Measurements from ENCODE around the gene EVL. TPM values are rescaled to one million over a fixed set of nuclear protein-coding genes. Genes with fewer than 3 reads are reported as not detected.
A peak's percentile ranks its signal among the peaks of the same experiment; 100 is the strongest.
"Not testable (repeated sequence)": the region's sequence is repeated elsewhere in the genome, so short reads cannot be mapped to it uniquely, and the experiment has no call there.

The EVL gene
- 37.3 and 45.7 TPM in 2 replicates for total RNA-seq

- no peak for DNase-seq (ENCODE audit: extremely low read depth, low read depth, low spot score)
These were observed at the start of gene EVL for GRCh38 chr14:100065111-100065871. EVL (plus strand) TSS chr14:100065422; CDS start chr14:100065501, 79 bp downstream.

GRCh38 chr14:100017553-100017952, 47.7 kb upstream of the EVL start:
- DNase-seq (ENCODE audit: extremely low read depth, low read depth, low spot score), result no peak

- no peak for DNase-seq (ENCODE audit: extremely low read depth, low read depth, low spot score)
These were observed 47.2 kb upstream of the EVL start for GRCh38 chr14:100018054-100018453.

- DNase-seq (ENCODE audit: extremely low read depth, low read depth, low spot score), result no peak
These were observed 46.7 kb upstream of the EVL start for GRCh38 chr14:100018482-100018881.

- no peak for DNase-seq (ENCODE audit: extremely low read depth, low read depth, low spot score)
These were observed 46.0 kb upstream of the EVL start for GRCh38 chr14:100019156-100019744.

- DNase-seq (ENCODE audit: extremely low read depth, low read depth, low spot score), result no peak
These were observed 44.6 kb upstream of the EVL start for GRCh38 chr14:100020629-100021028.

- no peak for DNase-seq (ENCODE audit: extremely low read depth, low read depth, low spot score)
These were observed 42.3 kb upstream of the EVL start for GRCh38 chr14:100022772-100023451.

- DNase-seq (ENCODE audit: extremely low read depth, low read depth, low spot score), result no peak
These were observed 40.1 kb upstream of the EVL start for GRCh38 chr14:100025111-100025510.

- no peak for DNase-seq (ENCODE audit: extremely low read depth, low read depth, low spot score)
These were observed 37.3 kb upstream of the EVL start for GRCh38 chr14:100027771-100028490.

GRCh38 chr14:100028990-100029677, 36.1 kb upstream of the EVL start:
- no peak for DNase-seq (ENCODE audit: extremely low read depth, low read depth, low spot score)

GRCh38 chr14:100030006-100030405, 35.2 kb upstream of the EVL start:
- DNase-seq (ENCODE audit: extremely low read depth, low read depth, low spot score), result not testable (repeated sequence)

- no peak for DNase-seq (ENCODE audit: extremely low read depth, low read depth, low spot score)
These were observed 34.6 kb upstream of the EVL start for GRCh38 chr14:100030452-100031153.

- peak; percentile 61 for DNase-seq (ENCODE audit: extremely low read depth, low read depth, low spot score)
These were observed 33.5 kb upstream of the EVL start for GRCh38 chr14:100031506-100032281.

GRCh38 chr14:100032738-100033137, 32.5 kb upstream of the EVL start:
- DNase-seq (ENCODE audit: extremely low read depth, low read depth, low spot score), result no peak

- no peak for DNase-seq (ENCODE audit: extremely low read depth, low read depth, low spot score)
These were observed 31.7 kb upstream of the EVL start for GRCh38 chr14:100033347-100034075.

- no peak for DNase-seq (ENCODE audit: extremely low read depth, low read depth, low spot score)
These were observed 30.8 kb upstream of the EVL start for GRCh38 chr14:100034468-100034867.

- DNase-seq (ENCODE audit: extremely low read depth, low read depth, low spot score), result no peak
These were observed 30.2 kb upstream of the EVL start for GRCh38 chr14:100034961-100035500.

GRCh38 chr14:100035700-100036099, 29.5 kb upstream of the EVL start:
- no peak for DNase-seq (ENCODE audit: extremely low read depth, low read depth, low spot score)
